GM23338 (cell line): ENCODE data around the gene CD38. TPM values are rescaled to one million over a fixed set of nuclear protein-coding genes. Genes with fewer than 3 reads are reported as not detected.

Experiments
- ATAC-seq: fragments of 200-7000 bp; cut with Tn5 transposase; 3 replicates; pipeline ENCODE4 v1.9.1; 2020
- DNase-seq: peaks from one replicate; pipeline ENCODE4 v3.0.0-alpha.2; 2015; ENCODE audit warnings: low spot score
- H2AFZ ChIP-seq: fragments of 200-600 bp; sonication (generic); 2 replicates; pipeline ENCODE4 v1.8.0; 2016; ENCODE audit warnings: antibody characterized with exemption, mild to moderate bottlenecking, moderate library complexity
- H3F3A ChIP-seq: fragments of 200-600 bp; sonication (generic); replicated peaks from 2 replicates; pipeline ENCODE4 v1.8.0; 2017; ENCODE audit warnings: antibody characterized with exemption, mixed run types, low read depth
- H3K27ac ChIP-seq: fragments of 200-600 bp; sonication (generic); 2 replicates; pipeline ENCODE4 v1.6.1; 2016; ENCODE audit warnings: low read depth
- H3K27me3 ChIP-seq: fragments of 200-600 bp; sonication (generic); 2 replicates; pipeline ENCODE4 v1.8.0; 2016; ENCODE audit warnings: mild to moderate bottlenecking, mixed run types, moderate library complexity; ENCODE audit not compliant: insufficient read depth
- H3K36me3 ChIP-seq: fragments of 200-600 bp; sonication (generic); 2 replicates; pipeline ENCODE4 v1.8.0; 2016; ENCODE audit warnings: mild to moderate bottlenecking; ENCODE audit not compliant: insufficient read depth
- H3K4me1 ChIP-seq: fragments of 200-600 bp; sonication (generic); 2 replicates; pipeline ENCODE4 v1.8.0; 2016; ENCODE audit warnings: mild to moderate bottlenecking, moderate library complexity; ENCODE audit not compliant: insufficient read depth
- H3K4me2 ChIP-seq: fragments of 200-600 bp; sonication (generic); 2 replicates; pipeline ENCODE4 v1.7.1; 2017; ENCODE audit warnings: mixed run types
- H3K4me3 ChIP-seq: fragments of 200-600 bp; sonication (generic); 2 replicates; pipeline ENCODE4 v1.6.1; 2016; ENCODE audit warnings: mixed run types
- H3K79me2 ChIP-seq: fragments of 200-600 bp; sonication (generic); replicated peaks from 2 replicates; pipeline ENCODE4 v1.8.0; 2017; ENCODE audit warnings: mild to moderate bottlenecking; ENCODE audit not compliant: insufficient read depth
- H3K9me2 ChIP-seq: fragments of 200-600 bp; sonication (generic); 2 replicates; pipeline ENCODE4 v1.8.0; 2017; ENCODE audit not compliant: insufficient read depth
- H4K20me1 ChIP-seq: fragments of 200-600 bp; sonication (generic); replicated peaks from 2 replicates; pipeline ENCODE4 v1.8.0; 2017; ENCODE audit warnings: mild to moderate bottlenecking; ENCODE audit not compliant: insufficient read depth
- H3K27ac Mint-ChIP-seq: 2 replicates; pipeline ENCODE4 v1.8.0; 2020; ENCODE audit warnings: inconsistent platforms, mild to moderate bottlenecking, moderate library complexity, mixed read lengths
- H3K27me3 Mint-ChIP-seq: 3 replicates; pipeline ENCODE4 v1.8.0; 2022; ENCODE audit warnings: low read depth, mild to moderate bottlenecking, moderate library complexity, mixed read lengths, inconsistent platforms; ENCODE audit not compliant: insufficient read depth, poor library complexity
- H3K36me3 Mint-ChIP-seq: 3 replicates; pipeline ENCODE4 v1.8.0; 2021; ENCODE audit warnings: low read depth, mild to moderate bottlenecking, inconsistent platforms, moderate library complexity, mixed read lengths
- H3K4me1 Mint-ChIP-seq: 3 replicates; pipeline ENCODE4 v1.8.0; 2020; ENCODE audit warnings: mild to moderate bottlenecking, inconsistent platforms, mixed read lengths
- H3K4me3 Mint-ChIP-seq: 3 replicates; pipeline ENCODE4 v1.8.0; 2021; ENCODE audit warnings: moderate library complexity, mild to moderate bottlenecking, inconsistent platforms, mixed read lengths
- H3K9me3 Mint-ChIP-seq: 3 replicates; pipeline ENCODE4 v1.8.0; 2020; ENCODE audit warnings: moderate library complexity, mild to moderate bottlenecking, inconsistent platforms, mixed read lengths
- CREB1 ChIP-seq: fragments of 250-450 bp; sonication (Bioruptor Pico); IDR thresholded peaks from 2 replicates; pipeline ENCODE4 v1.5.0; 2020; ENCODE audit warnings: low read depth, mild to moderate bottlenecking, moderate library complexity
- EZH2 ChIP-seq: fragments of 200-600 bp; sonication (generic); IDR thresholded peaks from one replicate; pipeline ENCODE4 v1.8.0; 2017; ENCODE audit warnings: antibody characterized with exemption, mild to moderate bottlenecking, low read depth; ENCODE audit not compliant: unreplicated experiment
- EZH2phosphoT487 ChIP-seq: fragments of 200-600 bp; sonication (generic); IDR thresholded peaks from one replicate; pipeline ENCODE4 v1.8.1; 2018; ENCODE audit warnings: antibody characterized with exemption; ENCODE audit not compliant: unreplicated experiment
- JUNB ChIP-seq: IDR thresholded peaks from one replicate; pipeline ENCODE4 v1.6.1; 2016; ENCODE audit warnings: antibody characterized with exemption; ENCODE audit not compliant: unreplicated experiment
- NANOG ChIP-seq: IDR thresholded peaks from 2 replicates; pipeline ENCODE4 v1.6.1; 2016; ENCODE audit warnings: antibody characterized with exemption, borderline replicate concordance
- POLR2AphosphoS5 ChIP-seq: IDR thresholded peaks from 2 replicates; pipeline ENCODE4 v1.6.1; 2016; ENCODE audit warnings: antibody characterized with exemption, low read depth
- REST ChIP-seq: IDR thresholded peaks from one replicate; pipeline ENCODE4 v1.6.1; 2018; ENCODE audit warnings: antibody characterized with exemption; ENCODE audit not compliant: unreplicated experiment
- STAT1 ChIP-seq: IDR thresholded peaks from one replicate; pipeline ENCODE4 v1.6.1; 2016; ENCODE audit warnings: antibody characterized with exemption; ENCODE audit not compliant: unreplicated experiment
- ZNF114 ChIP-seq: fragments of 250-450 bp; sonication (Bioruptor Pico); IDR thresholded peaks from 2 replicates; pipeline ENCODE4 v1.5.0; 2020; ENCODE audit warnings: mild to moderate bottlenecking, moderate library complexity
- ZNF331 ChIP-seq: fragments of 250-450 bp; sonication (Bioruptor Pico); IDR thresholded peaks from 2 replicates; pipeline ENCODE4 v1.5.0; 2020; ENCODE audit warnings: low read depth, mild to moderate bottlenecking, moderate library complexity
- polyA plus RNA-seq: library from polyadenylated mRNA; unstranded; fragments of >200 nt; fragmentation: Nextera tagmentation; extraction: Ambion mirVana; gene quantifications from 2 replicates; pipeline ENCODE4 v1.2.1, GENCODE V29; 2016
- total RNA-seq: library from RNA; depleted of rRNA; stranded (reverse); fragments of >200 nt; shearing (Covaris generic); gene quantifications from 2 replicates; pipeline ENCODE4 v1.2.3, GENCODE V29; 2014
- TF ChIP-seq, protein P1 (sequence below): IDR thresholded peaks from 2 replicates; pipeline ENCODE4 v1.6.1; 2016; ENCODE audit warnings: antibody characterized with exemption
- TF ChIP-seq, protein P2 (sequence below), 2 experiments: fragments of 200-600 bp in 1 of 2; sonication (generic) in 1 of 2; conservative IDR thresholded peaks; 2 replicates each; pipeline versions ENCODE4 v1.5.1 to v1.6.1; 2016 to 2017; ENCODE audit warnings: antibody characterized with exemption in 2 of 2, low read depth in 2 of 2, mild to moderate bottlenecking in 2 of 2, moderate library complexity in 1 of 2
- TF ChIP-seq, protein P3 (sequence below): fragments of 250-450 bp; sonication (Bioruptor Pico); IDR thresholded peaks from 2 replicates; pipeline ENCODE4 v1.5.0; 2020; ENCODE audit warnings: mild to moderate bottlenecking, moderate library complexity

The CD38 gene
- total and polyA plus RNA-seq, 2 experiments from 2014 or later, result 0.17 to 0.24 TPM

DNA sequence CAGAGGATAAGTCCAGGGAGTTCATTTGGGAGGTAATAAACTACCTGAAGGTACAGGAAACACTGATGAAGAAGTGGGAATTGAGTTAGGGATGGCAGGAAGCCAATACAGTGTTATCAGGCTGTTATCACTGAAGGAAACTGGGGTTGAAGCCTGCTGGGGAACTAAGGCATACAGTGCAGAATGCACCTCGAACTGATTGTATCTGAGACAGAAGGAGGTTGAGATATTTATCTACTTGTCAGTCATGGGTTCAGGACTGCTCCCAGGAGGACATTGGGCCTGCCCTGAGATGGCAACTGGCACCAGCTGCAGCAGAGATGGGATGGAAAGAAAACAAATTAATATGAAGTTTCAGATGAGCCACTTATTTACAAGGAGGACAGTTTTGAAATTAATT, 35.5 kb upstream of the CD38 start:
- DNase-seq (no peak), ATAC-seq (no peak)
- Histone ChIP-seq H4K20me1 (no peaks in the 10 kb centered on the region), H3K9me2 (no peaks in the 10 kb centered on the region), H3K4me3 (no peak overlapping the region), H3K4me1 (no peaks in the 10 kb centered on the region), H3K36me3 (no peaks in the 10 kb centered on the region), H3K27me3 (no peaks in the 10 kb centered on the region), H3K79me2 (no peaks in the 10 kb centered on the region), H3F3A (no peaks in the 10 kb centered on the region), H3K27ac (no peak overlapping the region), H2AFZ (no peak overlapping the region), H3K4me2 (no peak overlapping the region)
- peaks cover 3% of the 10 kb centered on the region; the same call in 1 of the 3 replicates for H3K9me3 Mint-ChIP-seq
- TF ChIP-seq, protein P1, sequence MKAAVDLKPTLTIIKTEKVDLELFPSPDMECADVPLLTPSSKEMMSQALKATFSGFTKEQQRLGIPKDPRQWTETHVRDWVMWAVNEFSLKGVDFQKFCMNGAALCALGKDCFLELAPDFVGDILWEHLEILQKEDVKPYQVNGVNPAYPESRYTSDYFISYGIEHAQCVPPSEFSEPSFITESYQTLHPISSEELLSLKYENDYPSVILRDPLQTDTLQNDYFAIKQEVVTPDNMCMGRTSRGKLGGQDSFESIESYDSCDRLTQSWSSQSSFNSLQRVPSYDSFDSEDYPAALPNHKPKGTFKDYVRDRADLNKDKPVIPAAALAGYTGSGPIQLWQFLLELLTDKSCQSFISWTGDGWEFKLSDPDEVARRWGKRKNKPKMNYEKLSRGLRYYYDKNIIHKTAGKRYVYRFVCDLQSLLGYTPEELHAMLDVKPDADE, result no peak
- TF ChIP-seq ZNF331 (CRISPR knock-in tag) (no peak), EZH2 (no peak), STAT1 (no peak), NANOG (no peak), POLR2AphosphoS5 (no peak), REST (no peak), CREB1 (no peak), JUNB (no peak), EZH2phosphoT487 (no peak), ZNF114 (CRISPR knock-in tag) (no peak)
- TF ChIP-seq, protein P2, sequence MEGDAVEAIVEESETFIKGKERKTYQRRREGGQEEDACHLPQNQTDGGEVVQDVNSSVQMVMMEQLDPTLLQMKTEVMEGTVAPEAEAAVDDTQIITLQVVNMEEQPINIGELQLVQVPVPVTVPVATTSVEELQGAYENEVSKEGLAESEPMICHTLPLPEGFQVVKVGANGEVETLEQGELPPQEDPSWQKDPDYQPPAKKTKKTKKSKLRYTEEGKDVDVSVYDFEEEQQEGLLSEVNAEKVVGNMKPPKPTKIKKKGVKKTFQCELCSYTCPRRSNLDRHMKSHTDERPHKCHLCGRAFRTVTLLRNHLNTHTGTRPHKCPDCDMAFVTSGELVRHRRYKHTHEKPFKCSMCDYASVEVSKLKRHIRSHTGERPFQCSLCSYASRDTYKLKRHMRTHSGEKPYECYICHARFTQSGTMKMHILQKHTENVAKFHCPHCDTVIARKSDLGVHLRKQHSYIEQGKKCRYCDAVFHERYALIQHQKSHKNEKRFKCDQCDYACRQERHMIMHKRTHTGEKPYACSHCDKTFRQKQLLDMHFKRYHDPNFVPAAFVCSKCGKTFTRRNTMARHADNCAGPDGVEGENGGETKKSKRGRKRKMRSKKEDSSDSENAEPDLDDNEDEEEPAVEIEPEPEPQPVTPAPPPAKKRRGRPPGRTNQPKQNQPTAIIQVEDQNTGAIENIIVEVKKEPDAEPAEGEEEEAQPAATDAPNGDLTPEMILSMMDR (conservative IDR thresholded peaks at IDR 0.05; ENCODE audit: low read depth in 2 of 2), result no peak
- TF ChIP-seq, protein P3, sequence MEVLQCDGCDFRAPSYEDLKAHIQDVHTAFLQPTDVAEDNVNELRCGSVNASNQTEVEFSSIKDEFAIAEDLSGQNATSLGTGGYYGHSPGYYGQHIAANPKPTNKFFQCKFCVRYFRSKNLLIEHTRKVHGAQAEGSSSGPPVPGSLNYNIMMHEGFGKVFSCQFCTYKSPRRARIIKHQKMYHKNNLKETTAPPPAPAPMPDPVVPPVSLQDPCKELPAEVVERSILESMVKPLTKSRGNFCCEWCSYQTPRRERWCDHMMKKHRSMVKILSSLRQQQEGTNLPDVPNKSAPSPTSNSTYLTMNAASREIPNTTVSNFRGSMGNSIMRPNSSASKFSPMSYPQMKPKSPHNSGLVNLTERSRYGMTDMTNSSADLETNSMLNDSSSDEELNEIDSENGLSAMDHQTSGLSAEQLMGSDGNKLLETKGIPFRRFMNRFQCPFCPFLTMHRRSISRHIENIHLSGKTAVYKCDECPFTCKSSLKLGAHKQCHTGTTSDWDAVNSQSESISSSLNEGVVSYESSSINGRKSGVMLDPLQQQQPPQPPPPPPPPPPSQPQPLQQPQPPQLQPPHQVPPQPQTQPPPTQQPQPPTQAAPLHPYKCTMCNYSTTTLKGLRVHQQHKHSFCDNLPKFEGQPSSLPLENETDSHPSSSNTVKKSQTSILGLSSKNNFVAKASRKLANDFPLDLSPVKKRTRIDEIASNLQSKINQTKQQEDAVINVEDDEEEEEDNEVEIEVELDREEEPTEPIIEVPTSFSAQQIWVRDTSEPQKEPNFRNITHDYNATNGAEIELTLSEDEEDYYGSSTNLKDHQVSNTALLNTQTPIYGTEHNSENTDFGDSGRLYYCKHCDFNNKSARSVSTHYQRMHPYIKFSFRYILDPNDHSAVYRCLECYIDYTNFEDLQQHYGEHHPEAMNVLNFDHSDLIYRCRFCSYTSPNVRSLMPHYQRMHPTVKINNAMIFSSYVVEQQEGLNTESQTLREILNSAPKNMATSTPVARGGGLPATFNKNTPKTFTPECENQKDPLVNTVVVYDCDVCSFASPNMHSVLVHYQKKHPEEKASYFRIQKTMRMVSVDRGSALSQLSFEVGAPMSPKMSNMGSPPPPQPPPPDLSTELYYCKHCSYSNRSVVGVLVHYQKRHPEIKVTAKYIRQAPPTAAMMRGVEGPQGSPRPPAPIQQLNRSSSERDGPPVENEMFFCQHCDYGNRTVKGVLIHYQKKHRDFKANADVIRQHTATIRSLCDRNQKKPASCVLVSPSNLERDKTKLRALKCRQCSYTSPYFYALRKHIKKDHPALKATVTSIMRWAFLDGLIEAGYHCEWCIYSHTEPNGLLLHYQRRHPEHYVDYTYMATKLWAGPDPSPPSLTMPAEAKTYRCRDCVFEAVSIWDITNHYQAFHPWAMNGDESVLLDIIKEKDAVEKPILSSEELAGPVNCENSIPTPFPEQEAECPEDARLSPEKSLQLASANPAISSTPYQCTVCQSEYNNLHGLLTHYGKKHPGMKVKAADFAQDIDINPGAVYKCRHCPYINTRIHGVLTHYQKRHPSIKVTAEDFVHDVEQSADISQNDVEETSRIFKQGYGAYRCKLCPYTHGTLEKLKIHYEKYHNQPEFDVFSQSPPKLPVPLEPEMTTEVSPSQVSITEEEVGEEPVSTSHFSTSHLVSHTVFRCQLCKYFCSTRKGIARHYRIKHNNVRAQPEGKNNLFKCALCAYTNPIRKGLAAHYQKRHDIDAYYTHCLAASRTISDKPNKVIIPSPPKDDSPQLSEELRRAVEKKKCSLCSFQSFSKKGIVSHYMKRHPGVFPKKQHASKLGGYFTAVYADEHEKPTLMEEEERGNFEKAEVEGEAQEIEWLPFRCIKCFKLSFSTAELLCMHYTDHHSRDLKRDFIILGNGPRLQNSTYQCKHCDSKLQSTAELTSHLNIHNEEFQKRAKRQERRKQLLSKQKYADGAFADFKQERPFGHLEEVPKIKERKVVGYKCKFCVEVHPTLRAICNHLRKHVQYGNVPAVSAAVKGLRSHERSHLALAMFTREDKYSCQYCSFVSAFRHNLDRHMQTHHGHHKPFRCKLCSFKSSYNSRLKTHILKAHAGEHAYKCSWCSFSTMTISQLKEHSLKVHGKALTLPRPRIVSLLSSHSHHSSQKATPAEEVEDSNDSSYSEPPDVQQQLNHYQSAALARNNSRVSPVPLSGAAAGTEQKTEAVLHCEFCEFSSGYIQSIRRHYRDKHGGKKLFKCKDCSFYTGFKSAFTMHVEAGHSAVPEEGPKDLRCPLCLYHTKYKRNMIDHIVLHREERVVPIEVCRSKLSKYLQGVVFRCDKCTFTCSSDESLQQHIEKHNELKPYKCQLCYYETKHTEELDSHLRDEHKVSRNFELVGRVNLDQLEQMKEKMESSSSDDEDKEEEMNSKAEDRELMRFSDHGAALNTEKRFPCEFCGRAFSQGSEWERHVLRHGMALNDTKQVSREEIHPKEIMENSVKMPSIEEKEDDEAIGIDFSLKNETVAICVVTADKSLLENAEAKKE (CRISPR knock-in tag), result no peak
- H3K27ac Mint-ChIP-seq, result no peak overlapping the region
- H3K27me3 Mint-ChIP-seq, result peaks cover 6% of the 10 kb centered on the region
- H3K4me3 Mint-ChIP-seq, result no peak overlapping the region
- no peaks in the 10 kb centered on the region for H3K4me1 Mint-ChIP-seq
- 0 out of 3 replicates have a peak, but pooled peaks cover 2% of the 10 kb centered on the region for H3K36me3 Mint-ChIP-seq
